Erythroblast (primary cell): ENCODE data around the gene TMOD1.

Experiments used
- GATA1 ChIP-seq: IDR thresholded peaks from 2 replicates; pipeline ENCODE4 v1.6.1; 2011; ENCODE audit warnings: low read depth, mild to moderate bottlenecking, control low read depth, low read length, moderate library complexity
- POLR2A ChIP-seq: IDR thresholded peaks from 2 replicates; pipeline ENCODE4 v1.6.1; 2011; ENCODE audit warnings: mild to moderate bottlenecking, low read length

DNA sequence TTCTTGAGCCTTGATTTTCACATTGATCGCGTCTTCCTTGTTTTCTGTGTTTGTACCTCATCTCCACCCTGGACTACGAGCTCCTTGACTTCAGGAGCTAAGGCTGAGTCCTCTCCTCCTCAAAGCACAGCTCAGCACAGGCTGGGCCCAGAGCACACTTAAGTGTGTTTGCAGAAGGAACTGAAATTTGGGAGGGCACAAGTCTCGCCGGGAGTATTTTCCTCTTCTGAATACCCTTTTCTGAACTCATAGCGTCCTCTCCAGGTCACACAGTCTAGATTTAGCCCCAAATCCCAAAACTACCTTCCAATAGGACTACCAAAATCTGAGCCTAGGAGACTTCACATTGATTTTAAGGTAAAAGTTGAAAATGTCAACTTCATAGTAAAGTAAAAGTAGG is 90.1 kb downstream of the TMOD1 start:
- no peak for TF ChIP-seq POLR2A
- no peak for TF ChIP-seq GATA1
